HepG2 (cell line): ENCODE results near the gene LRRC45. TPM values are rescaled to one million over a fixed set of nuclear protein-coding genes. Genes with fewer than 3 reads are reported as not detected.

Experiments
- BATF2 ChIP-seq: sonication (generic); formaldehyde crosslinking; IDR thresholded peaks from 2 replicates; pipeline ENCODE4 v1.8.0; 2022; ENCODE audit warnings: mild to moderate bottlenecking, missing genetic modification reagents, moderate library complexity
- BORCS8-MEF2B ChIP-seq: sonication (generic); formaldehyde crosslinking; IDR thresholded peaks from 2 replicates; pipeline ENCODE4 v1.8.0; 2022; ENCODE audit warnings: mild to moderate bottlenecking, missing genetic modification reagents
- CENPX ChIP-seq: sonication (generic); formaldehyde crosslinking; IDR thresholded peaks from 2 replicates; pipeline ENCODE4 v1.9.0; 2021; ENCODE audit warnings: mild to moderate bottlenecking, missing genetic modification reagents, moderate library complexity
- ELK4 ChIP-seq: sonication (generic); formaldehyde crosslinking; IDR thresholded peaks from 2 replicates; pipeline ENCODE4 v1.9.0; 2021; ENCODE audit warnings: missing genetic modification reagents, borderline replicate concordance
- LRRFIP1 ChIP-seq: sonication (generic); formaldehyde crosslinking; conservative IDR thresholded peaks from 2 replicates; pipeline ENCODE4 v1.4.0; 2020; ENCODE audit warnings: missing genetic modification reagents
- MYPOP ChIP-seq: sonication (generic); formaldehyde crosslinking; IDR thresholded peaks from 2 replicates; pipeline ENCODE4 v1.8.1; 2023; ENCODE audit warnings: mild to moderate bottlenecking, moderate library complexity, missing genetic modification reagents
- NCOA5 ChIP-seq: sonication (generic); formaldehyde crosslinking; IDR thresholded peaks from 2 replicates; pipeline ENCODE4 v1.4.0; 2020; ENCODE audit warnings: missing genetic modification reagents
- RFXAP ChIP-seq: sonication (generic); formaldehyde crosslinking; IDR thresholded peaks from 2 replicates; pipeline ENCODE4 v1.4.0; 2020; ENCODE audit warnings: missing genetic modification reagents, borderline replicate concordance
- SOX6 ChIP-seq, 2 experiments: fragments of 450-650 bp in 1 of 2; sonication (generic) in 1 of 2; formaldehyde crosslinking in 1 of 2; IDR thresholded peaks; 2 replicates each; pipeline versions ENCODE4 v1.4.0 to v1.6.1; 2017 to 2020; ENCODE audit warnings: antibody characterized with exemption in 1 of 2, mild to moderate bottlenecking in 1 of 2, missing genetic modification reagents in 1 of 2
- TOE1 ChIP-seq: sonication (generic); formaldehyde crosslinking; IDR thresholded peaks from 2 replicates; pipeline ENCODE4 v1.4.0; 2020; ENCODE audit warnings: mild to moderate bottlenecking, missing genetic modification reagents
- ZNF800 ChIP-seq: sonication (generic); formaldehyde crosslinking; IDR thresholded peaks from 2 replicates; pipeline ENCODE4 v1.4.0; 2020; ENCODE audit warnings: missing genetic modification reagents
- polyA plus RNA-seq, 8 experiments: library from polyadenylated mRNA; depleted of rRNA in 3 of 8; stranded (reverse) in 7 of 8; unstranded in 1 of 8; fragments of >200 nt; fragmentation: Illumina TruSeq in 4 of 8; extraction: Trizol in 4 of 8; gene quantifications; 2 replicates each; pipeline versions ENCODE4 v1.2.1 to v1.2.3, GENCODE V29; 2011 to 2016; ENCODE audit warnings: low read depth in 4 of 8, missing spikeins in 1 of 8, mixed read lengths in 1 of 8; ENCODE audit not compliant: insufficient read depth in 1 of 8
- total RNA-seq, 5 experiments: library from RNA; depleted of rRNA; stranded (reverse); fragments of >200 nt; fragmentation: Illumina TruSeq; extraction: Trizol; gene quantifications; 2 replicates each; pipeline ENCODE4 v1.2.3, GENCODE V29; 2016; ENCODE audit warnings: low read depth in 1 of 5
- TF ChIP-seq, protein P1 (sequence below): sonication (generic); formaldehyde crosslinking; IDR thresholded peaks from 2 replicates; pipeline ENCODE4 v1.4.0; 2020; ENCODE audit warnings: missing genetic modification reagents
- TF ChIP-seq, protein P2 (sequence below): sonication (generic); formaldehyde crosslinking; IDR thresholded peaks from 2 replicates; pipeline ENCODE4 v1.5.0; 2020; ENCODE audit warnings: missing genetic modification reagents

The LRRC45 gene
- total and polyA plus RNA-seq, 2 of the 13 experiments (the other 11 are each of a cell fraction or from before 2014, with no cell fraction given): 11.6 to 48.1 TPM

- TF ChIP-seq RFXAP (CRISPR knock-in tag) (no peak), ELK4 (CRISPR knock-in tag) (no peak), LRRFIP1 (CRISPR knock-in tag) (no peak), CENPX (no peak), TOE1 (CRISPR knock-in tag) (no peak), NCOA5 (CRISPR knock-in tag) (no peak), ZNF800 (no peak), MYPOP (CRISPR knock-in tag) (0 out of 2 replicates have a peak, but pooled peaks have one; percentile 21), SOX6 (IDR thresholded peaks at IDR 0.05) (no peak), SOX6 (CRISPR knock-in tag; IDR thresholded peaks at IDR 0.05) (no peak; the same call in 1 of the 2 replicates), BORCS8-MEF2B (no peak), BATF2 (CRISPR knock-in tag) (no peak)
- TF ChIP-seq, protein P1, sequence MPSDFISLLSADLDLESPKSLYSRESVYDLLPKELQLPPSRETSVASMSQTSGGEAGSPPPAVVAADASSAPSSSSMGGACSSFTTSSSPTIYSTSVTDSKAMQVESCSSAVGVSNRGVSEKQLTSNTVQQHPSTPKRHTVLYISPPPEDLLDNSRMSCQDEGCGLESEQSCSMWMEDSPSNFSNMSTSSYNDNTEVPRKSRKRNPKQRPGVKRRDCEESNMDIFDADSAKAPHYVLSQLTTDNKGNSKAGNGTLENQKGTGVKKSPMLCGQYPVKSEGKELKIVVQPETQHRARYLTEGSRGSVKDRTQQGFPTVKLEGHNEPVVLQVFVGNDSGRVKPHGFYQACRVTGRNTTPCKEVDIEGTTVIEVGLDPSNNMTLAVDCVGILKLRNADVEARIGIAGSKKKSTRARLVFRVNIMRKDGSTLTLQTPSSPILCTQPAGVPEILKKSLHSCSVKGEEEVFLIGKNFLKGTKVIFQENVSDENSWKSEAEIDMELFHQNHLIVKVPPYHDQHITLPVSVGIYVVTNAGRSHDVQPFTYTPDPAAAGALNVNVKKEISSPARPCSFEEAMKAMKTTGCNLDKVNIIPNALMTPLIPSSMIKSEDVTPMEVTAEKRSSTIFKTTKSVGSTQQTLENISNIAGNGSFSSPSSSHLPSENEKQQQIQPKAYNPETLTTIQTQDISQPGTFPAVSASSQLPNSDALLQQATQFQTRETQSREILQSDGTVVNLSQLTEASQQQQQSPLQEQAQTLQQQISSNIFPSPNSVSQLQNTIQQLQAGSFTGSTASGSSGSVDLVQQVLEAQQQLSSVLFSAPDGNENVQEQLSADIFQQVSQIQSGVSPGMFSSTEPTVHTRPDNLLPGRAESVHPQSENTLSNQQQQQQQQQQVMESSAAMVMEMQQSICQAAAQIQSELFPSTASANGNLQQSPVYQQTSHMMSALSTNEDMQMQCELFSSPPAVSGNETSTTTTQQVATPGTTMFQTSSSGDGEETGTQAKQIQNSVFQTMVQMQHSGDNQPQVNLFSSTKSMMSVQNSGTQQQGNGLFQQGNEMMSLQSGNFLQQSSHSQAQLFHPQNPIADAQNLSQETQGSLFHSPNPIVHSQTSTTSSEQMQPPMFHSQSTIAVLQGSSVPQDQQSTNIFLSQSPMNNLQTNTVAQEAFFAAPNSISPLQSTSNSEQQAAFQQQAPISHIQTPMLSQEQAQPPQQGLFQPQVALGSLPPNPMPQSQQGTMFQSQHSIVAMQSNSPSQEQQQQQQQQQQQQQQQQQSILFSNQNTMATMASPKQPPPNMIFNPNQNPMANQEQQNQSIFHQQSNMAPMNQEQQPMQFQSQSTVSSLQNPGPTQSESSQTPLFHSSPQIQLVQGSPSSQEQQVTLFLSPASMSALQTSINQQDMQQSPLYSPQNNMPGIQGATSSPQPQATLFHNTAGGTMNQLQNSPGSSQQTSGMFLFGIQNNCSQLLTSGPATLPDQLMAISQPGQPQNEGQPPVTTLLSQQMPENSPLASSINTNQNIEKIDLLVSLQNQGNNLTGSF (CRISPR knock-in tag): 0 out of 2 replicates have a peak, but pooled peaks have one; percentile 16
- TF ChIP-seq, protein P2, sequence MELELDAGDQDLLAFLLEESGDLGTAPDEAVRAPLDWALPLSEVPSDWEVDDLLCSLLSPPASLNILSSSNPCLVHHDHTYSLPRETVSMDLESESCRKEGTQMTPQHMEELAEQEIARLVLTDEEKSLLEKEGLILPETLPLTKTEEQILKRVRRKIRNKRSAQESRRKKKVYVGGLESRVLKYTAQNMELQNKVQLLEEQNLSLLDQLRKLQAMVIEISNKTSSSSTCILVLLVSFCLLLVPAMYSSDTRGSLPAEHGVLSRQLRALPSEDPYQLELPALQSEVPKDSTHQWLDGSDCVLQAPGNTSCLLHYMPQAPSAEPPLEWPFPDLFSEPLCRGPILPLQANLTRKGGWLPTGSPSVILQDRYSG (CRISPR knock-in tag): no peak
Measured at GRCh38 chr17:81999976-82000802, 22.9 kb upstream of the LRRC45 start (continued).
